GM12864 (cell line): Measurements from ENCODE around the gene TMEM150A.

Experiments used
- DNase-seq: peaks from one replicate; pipeline ENCODE4 v3.0.0-alpha.2; 2011; ENCODE audit warnings: low read depth
- H3K4me3 ChIP-seq: 2 replicates; pipeline ENCODE4 v1.5.1; 2011; ENCODE audit warnings: mild to moderate bottlenecking, low read depth, low read length, control low read depth
- TF ChIP-seq, protein P1 (sequence below): IDR thresholded peaks from 2 replicates; pipeline ENCODE4 v1.5.1; 2011; ENCODE audit warnings: low read depth, mild to moderate bottlenecking, moderate library complexity, low read length, control low read depth, inconsistent platforms; ENCODE audit errors: missing control alignments

The TMEM150A gene

DNA sequence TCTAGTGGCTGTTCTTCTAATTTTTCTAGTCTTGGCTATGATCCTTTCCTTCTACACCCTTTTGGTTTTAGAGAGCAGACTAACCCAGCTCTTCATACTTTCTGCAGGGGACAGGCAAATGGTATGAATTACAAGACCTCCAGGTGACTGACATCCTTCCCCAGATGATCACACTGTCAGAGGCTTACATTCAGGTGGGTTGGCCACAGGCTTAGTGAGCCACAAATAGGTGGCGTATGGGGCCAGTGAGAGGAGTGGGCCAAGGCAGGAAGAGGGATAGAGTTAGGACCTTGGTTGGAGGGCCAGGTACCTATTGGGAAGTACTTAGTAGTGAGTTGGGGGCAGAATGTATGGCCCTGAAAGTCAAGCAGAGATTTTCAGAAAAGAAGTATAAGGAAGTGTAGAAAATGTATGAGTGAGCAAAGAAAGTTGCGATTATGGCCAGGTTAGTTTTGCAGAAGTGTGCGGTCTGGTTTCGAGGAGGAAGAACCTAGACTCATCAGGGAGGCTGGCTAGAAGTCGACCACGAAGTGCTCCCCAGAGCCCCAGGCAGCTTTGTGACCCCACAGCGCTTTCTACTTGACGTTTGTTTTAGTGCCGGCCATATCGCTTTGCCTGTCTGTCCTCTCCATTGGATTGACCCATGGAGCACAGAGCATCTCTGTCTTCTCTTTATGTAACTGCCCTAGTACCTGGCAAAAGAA is 45.5 kb upstream of the TMEM150A start:
- H3K4me3 ChIP-seq, result no peak overlapping the region
- TF ChIP-seq, protein P1, sequence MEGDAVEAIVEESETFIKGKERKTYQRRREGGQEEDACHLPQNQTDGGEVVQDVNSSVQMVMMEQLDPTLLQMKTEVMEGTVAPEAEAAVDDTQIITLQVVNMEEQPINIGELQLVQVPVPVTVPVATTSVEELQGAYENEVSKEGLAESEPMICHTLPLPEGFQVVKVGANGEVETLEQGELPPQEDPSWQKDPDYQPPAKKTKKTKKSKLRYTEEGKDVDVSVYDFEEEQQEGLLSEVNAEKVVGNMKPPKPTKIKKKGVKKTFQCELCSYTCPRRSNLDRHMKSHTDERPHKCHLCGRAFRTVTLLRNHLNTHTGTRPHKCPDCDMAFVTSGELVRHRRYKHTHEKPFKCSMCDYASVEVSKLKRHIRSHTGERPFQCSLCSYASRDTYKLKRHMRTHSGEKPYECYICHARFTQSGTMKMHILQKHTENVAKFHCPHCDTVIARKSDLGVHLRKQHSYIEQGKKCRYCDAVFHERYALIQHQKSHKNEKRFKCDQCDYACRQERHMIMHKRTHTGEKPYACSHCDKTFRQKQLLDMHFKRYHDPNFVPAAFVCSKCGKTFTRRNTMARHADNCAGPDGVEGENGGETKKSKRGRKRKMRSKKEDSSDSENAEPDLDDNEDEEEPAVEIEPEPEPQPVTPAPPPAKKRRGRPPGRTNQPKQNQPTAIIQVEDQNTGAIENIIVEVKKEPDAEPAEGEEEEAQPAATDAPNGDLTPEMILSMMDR, result no peak
- DNase-seq, result peak; percentile 10

DNA sequence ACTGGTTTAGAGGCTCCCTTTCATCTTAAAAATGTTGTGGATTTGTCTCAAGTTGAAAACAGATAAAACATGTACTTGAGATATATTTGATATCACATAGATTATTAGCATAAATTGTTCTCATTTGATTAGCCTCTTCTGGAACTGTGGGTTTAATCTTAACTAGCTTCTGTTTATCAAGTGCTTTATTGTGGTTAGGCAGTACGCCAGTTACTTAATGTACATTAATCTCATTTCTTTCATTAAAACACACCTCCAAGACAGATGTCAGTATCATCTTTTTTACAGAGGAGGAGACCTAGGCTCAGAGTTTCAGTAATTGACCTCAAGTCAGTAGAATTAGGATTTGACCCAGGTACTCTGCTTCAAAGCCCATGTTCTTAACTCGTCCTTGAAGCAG is 43.7 kb upstream of the TMEM150A start:
- no peak overlapping the region for H3K4me3 ChIP-seq
- TF ChIP-seq, protein P1, result no peak
- no peak for DNase-seq

DNA sequence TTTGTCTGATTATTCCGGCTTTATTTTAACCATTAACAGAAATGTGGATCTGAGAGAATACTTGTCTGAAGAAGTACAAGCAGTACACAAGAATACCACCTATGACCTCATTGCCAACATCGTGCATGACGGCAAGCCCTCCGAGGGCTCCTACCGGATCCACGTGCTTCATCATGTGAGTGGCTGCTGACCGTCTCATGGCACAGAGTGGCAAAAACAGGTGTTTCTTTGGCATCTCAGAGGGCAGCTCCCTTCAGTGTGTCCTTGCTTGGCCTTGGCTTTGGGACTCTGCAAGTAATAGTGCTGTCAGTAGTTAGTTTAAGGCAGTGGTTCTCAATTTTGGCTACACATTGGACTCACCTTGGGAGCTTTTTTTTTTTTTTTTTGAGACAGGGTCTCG is 42.4 kb upstream of the TMEM150A start:
- TF ChIP-seq, protein P1, result no peak
- H3K4me3 ChIP-seq, result no peak overlapping the region
- DNase-seq, result no peak

DNA sequence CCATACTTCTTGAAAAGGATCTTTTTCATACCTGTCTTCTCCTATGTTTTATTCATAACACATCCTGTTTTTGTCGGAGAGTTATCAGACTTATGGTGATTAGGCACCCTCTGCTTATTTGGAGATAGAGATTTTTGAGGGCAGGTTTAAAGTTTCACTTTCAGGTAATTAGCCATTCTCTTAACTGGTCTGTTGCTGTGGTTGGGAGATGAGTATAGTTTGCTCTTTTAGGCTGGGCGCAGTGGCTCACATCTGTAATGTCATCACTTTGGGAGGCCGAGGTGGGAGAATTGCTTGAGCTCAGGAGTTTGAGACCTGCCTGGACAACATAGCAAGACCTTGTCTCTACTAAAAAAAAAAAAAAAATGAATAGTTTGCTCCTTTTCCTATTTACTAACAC is 40.2 kb upstream of the TMEM150A start:
- TF ChIP-seq, protein P1, result no peak
- DNase-seq, result no peak
- no peak overlapping the region for H3K4me3 ChIP-seq

DNA sequence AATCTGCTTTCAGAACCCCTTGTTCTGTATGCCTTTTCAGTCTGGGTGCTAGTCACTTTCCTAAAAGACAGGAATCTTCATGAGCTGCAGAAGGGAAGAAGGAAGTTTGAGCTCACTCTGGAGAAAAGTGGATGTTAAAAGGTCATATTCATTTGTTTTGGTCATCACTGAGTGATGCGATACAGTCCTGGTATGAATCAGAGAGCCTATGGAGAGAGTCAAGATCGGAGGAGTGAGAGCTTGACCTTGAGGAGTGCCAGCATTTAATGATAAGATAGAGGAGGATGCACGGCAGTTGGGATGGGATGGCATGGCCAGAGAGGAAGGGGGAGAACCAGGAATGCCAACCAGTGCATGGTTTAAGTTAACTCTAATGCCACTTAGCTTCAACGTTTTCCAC is 33.1 kb upstream of the TMEM150A start:
- DNase-seq, result no peak
- TF ChIP-seq, protein P1, result no peak

DNA sequence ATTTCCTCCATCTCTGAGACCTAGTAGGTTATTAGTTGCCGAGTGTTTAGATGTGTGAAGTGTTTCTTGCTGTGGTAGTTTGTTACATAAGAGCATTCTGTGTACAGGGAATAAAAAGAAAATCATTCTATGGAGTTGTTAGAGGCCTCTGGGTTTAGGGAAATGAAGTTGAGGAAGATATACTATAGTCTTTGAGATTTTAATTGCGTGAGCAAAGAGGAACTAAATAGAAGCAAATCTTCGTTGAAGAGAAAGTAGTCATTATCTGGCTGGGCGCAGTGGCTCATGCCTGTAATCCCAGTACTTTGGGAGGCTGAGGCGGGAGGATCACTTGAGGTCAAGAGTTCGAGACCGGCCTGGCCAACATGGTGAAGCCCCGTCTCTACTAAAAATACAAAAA is 32.5 kb upstream of the TMEM150A start:
- DNase-seq, result no peak
- TF ChIP-seq, protein P1, result no peak

More for the DNA sequence above, 33.1 kb upstream of the TMEM150A start:
- no peak overlapping the region for H3K4me3 ChIP-seq

DNA sequence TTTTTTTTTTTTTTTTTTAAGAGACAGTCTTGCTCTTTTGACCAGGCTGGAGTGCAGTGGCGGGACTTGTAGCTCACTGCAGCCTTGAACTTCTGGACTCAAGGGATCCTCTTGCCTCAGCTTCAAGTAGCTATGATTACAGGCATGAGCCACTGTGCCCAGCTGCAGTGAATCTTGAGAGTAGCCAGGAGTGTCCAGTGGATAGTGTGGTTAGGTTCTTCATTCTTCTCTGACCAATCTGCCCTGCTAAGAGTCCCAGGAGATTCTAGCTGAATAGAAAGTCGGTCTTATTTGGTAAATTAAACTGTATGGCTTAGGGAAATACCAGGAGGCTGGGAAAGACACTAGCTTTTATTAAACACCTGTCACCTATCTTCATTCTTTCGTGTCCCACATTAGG is 28.8 kb upstream of the TMEM150A start:
- DNase-seq, result no peak
- H3K4me3 ChIP-seq, result no peak overlapping the region
- TF ChIP-seq, protein P1, result no peak

More for the DNA sequence above, 32.5 kb upstream of the TMEM150A start:
- H3K4me3 ChIP-seq, result no peak overlapping the region
